ENCODE results near the gene CCDC174.

CCDC174 gene

GRCh38 chr3:14706096-14706495, 54.5 kb downstream of the CCDC174 start:
- DNase-seq: no peak

GRCh38 chr3:14716591-14716990, 65.0 kb downstream of the CCDC174 start:
- peak; percentile 50 for DNase-seq

- no peak for DNase-seq
These were observed 65.7 kb downstream of the CCDC174 start for GRCh38 chr3:14717307-14717706.

- DNase-seq: no peak
These were observed 67.0 kb downstream of the CCDC174 start for GRCh38 chr3:14718539-14718938.

- no peak for DNase-seq
These were observed 67.4 kb downstream of the CCDC174 start for GRCh38 chr3:14719006-14719405.

GRCh38 chr3:14721126-14721864, 69.7 kb downstream of the CCDC174 start:
- no peak for DNase-seq
